Lower leg skin (tissue), 3 donors: ENCODE measurements around the gene LYPD3.

Source experiments
- CTCF ChIP-seq, 3 donors: fragments of 450-650 bp; IDR thresholded peaks; one replicate each; pipeline ENCODE4 v1.5.1; 2016; ENCODE audit warnings: antibody characterized with exemption in 3 of 3, mild to moderate bottlenecking in 3 of 3, moderate library complexity in 2 of 3
- POLR2A ChIP-seq, 2 donors: fragments of 450-650 bp; IDR thresholded peaks; one replicate each; pipeline ENCODE4 v1.6.1; 2016 to 2017; ENCODE audit warnings: antibody characterized with exemption in 2 of 2, mild to moderate bottlenecking in 1 of 2, moderate library complexity in 1 of 2

- TF ChIP-seq CTCF (IDR thresholded peaks at IDR 0.05) (no peak), POLR2A (IDR thresholded peaks at IDR 0.05) (no peak)
Measured at GRCh38 chr19:43467730-43468129, 2.3 kb upstream of the LYPD3 start.
